Activated CD8-positive, alpha-beta memory T cell treated with anti-CD3 and anti-CD28 coated beads for 36 hours (primary cell): Measurements from ENCODE around the gene SNX10. TPM values are rescaled to one million over a fixed set of nuclear protein-coding genes. Genes with fewer than 3 reads are reported as not detected.
"Not testable (repeated sequence)": the region's sequence is repeated elsewhere in the genome, so short reads cannot be mapped to it uniquely, and the experiment has no call there.

ENCODE experiments used
- CTCF ChIA-PET: fragments of 350-600 bp; sonication (Branson Sonifier 250); formaldehyde crosslinking; loops from one replicate; lab custom pipeline; 2021; ENCODE audit warnings: antibody characterized with exemption; lab: Charles Lee
- POLR2A ChIA-PET: fragments of 350-600 bp; sonication (Branson Sonifier 250); formaldehyde crosslinking; loops from one replicate; lab custom pipeline; 2021; ENCODE audit warnings: antibody characterized with exemption; lab: Charles Lee
- total RNA-seq, 2 experiments: library from RNA; stranded (reverse); gene quantifications; one replicate each; pipeline ENCODE4 v1.2.3, GENCODE V29; 2021

Gene SNX10, protein sequence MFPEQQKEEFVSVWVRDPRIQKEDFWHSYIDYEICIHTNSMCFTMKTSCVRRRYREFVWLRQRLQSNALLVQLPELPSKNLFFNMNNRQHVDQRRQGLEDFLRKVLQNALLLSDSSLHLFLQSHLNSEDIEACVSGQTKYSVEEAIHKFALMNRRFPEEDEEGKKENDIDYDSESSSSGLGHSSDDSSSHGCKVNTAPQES
- 10 to 100 TPM; 46.5 to 46.9 TPM for total RNA-seq

DNA sequence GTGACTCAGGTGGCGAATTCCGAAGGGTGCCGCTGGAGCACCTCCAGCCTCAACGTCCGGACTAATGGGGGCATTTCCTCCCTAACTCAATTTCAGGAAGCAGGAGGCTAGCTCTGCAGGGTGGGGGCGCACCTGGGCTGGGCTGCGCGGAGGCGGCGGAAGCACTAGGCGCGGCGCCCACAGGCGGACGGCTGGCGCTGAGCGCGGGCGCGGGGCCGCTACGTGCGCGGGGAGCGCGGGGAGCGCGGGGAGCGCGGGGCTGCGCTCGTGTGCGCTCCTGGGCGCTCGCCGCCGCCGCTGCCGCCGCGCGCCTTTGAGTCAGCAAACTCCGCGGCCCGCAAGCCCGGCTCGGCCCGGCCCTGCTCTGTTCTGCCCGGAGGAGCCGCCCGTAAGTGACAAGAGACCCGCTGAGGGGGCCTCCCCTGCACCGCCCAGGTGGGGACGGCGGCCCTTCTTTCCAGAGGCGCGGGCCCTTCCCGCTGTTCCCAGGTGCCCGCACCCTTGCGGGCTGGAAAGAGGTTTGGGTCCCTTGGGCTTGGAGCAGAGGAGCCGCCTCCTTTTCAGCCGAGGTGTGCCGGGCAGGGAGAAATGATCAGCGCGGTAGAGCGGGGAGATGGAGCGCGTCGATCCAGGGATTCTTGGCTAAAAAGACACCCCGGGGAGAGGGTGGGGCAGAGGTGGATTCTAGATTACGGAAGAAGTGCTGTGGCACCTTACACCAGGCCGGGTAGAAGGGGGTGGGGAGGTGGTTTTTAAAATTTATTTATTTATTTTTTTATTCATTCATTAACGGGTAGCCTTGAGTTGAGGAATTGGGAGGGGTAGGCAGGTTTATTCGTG lies at the start of gene SNX10:
Gene SNX10, plus strand, starts transcription at position 164 of the 840 bp plus-strand sequence. CDS start 54,581 bp downstream, outside the sequence.
- POLR2A ChIA-PET: interaction anchor here (0.6 to 3.1 kb wide), 6 partner anchors 90 to 397 kb away, joined by 3 to 22 read pairs (median 5); partner anchors contain the start of genes CBX3, HNRNPA2B1 and NFE2L3
- CTCF ChIA-PET: interaction anchor here (0.5 to 1.3 kb wide), 2 partner anchors 46 to 78 kb away, joined by 3 to 6 read pairs; no protein-coding TSS in a partner anchor

DNA sequence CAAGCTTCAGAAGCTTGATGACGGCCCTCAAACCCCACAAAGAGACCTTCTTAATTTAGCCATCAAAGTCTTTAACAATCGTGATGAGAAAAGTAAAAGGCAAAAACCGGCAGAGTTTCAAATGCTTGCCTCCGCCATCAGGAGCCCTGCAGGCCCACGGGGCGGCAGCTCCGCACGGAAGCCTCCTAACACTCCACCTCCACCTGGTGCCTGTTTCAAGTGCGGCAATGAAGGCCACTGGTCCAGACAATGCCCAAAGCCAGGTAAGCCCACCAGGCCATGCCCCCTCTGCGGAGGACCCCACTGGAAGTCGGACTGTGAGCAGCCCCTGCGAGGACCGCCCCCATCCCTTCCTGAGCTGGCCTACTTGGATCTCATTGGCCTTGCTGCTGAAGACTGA lies 46.5 kb upstream of the SNX10 start:
- ChIA-PET POLR2A (no interaction called here), CTCF (no interaction called here)

DNA sequence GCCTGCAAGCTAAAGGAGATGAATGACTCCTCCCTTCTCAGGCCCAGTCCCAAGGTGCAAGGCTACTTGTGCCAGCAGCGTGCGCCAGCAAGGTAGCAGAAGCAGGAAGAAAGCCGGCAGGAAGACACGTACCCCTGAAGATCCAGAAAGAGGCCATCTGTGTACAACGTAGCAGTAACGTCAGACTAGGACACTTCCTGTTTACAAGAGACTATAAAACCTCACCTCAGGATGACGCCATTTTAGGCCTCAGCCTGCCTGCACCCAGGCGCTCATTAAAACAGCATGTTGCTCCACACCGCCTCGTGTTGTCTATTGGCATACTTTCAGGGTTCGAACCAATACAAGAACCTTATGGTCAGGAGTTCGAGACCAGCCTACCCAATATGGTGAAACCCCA lies 41.4 kb upstream of the SNX10 start:
- CTCF ChIA-PET: no interaction called here
- POLR2A ChIA-PET: no interaction called here

DNA sequence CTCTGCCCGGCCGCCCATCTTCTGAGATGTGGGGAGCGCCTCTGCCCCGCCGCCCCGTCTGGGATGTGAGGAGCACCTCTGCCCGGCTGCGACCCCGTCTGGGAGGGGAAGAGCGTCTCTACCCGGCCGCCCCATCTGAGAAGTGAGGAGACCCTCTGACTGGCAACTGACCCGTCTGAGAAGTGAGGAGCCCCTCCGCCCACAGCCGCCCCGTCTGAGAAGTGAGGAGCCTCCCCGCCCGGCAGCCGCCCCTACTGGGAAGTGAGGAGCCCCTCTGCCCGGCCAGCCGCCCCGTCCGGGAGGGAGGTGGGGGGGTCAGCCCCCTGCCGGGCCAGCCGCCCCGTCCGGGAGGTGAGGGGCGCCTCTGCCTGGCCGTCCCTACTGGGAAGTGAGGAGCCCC lies 29.8 kb upstream of the SNX10 start:
- CTCF ChIA-PET, POLR2A ChIA-PET: not testable (repeated sequence)

DNA sequence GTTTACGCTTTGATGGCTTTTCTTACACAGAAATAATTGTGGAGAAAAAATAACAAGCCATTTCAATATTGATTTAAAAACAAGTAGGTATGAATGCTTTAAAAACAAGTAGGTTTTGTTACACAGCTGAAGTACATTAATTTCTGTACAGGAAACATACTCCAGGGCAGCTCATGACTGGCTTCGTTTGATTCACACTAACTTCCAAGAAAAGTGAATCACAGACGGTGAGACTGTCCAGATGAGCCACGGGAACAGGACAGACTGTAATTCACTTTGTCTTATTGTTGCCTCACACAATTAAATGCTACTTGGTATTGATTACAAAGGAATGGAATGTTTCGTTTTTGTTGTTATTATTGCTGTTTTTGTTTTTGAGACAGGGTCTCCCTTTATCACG lies 26.6 kb upstream of the SNX10 start:
- ChIA-PET POLR2A (no interaction called here), CTCF (interaction anchor here (0.7 kb wide), 1 partner anchor 14 kb away, joined by 3 read pairs; no protein-coding TSS in a partner anchor)

DNA sequence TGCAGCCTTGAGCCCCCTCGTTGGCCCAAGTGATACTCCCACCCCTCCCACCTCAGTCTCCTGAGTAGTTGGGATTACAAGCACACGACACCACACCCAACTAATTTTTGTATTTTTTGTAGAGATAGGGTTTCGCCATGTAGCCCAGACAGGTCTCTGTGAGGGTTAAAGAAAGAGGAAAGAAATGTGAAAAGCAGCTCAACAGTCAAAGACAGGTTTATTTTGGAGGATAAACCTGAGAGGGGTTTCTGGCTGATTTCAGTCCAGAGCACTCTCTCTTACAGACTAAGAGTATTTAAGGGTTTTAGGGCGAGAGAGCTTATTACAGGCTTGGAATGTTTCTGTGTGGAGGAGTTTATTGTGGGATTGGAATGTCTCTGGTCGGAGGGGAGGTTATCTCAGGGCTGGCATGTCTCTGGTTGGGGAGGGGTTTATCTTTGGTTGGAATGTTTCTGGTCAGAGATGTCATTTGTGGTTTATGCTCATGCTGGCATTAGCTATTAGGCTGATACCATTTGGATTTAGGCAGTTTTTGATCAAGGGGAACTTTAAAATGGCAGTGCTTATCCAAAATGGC lies 26.1 kb upstream of the SNX10 start:
- ChIA-PET CTCF (interaction anchor here (0.7 kb wide), 1 partner anchor 13 kb away, joined by 3 read pairs; no protein-coding TSS in a partner anchor), POLR2A (no interaction called here)

DNA sequence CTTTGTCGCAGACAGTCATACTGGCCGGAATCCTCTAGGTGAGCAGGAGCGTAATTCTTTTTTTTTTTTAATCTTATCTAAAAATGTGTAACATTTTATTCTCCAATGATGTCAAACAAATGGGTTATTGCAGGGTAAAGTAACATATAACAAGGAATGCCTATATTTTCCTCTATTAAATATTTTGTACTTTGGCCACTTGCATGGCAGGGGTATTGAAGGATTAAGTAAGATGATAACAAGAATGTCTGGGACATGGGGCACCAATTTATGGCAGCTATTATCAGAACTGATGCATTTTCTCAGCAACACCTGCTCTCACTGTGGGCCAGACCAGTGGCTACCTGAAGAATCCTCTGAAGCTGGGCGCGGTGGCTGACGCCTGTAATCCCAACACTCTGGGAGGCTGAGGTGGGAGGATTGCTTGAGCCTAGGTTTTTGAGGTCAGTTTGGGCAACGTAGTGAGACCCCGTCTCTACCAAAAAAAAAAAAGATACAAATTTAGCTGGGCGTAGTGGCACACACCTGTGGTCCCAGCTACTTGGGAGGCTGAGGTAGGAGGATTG lies 24.0 kb upstream of the SNX10 start:
- ChIA-PET POLR2A (interaction anchor here (1.1 kb wide), 1 partner anchor 69 kb away, joined by 3 read pairs; no protein-coding TSS in a partner anchor), CTCF (interaction anchor here (0.9 kb wide), 1 partner anchor 50 kb away, joined by 3 read pairs; no protein-coding TSS in a partner anchor)

DNA sequence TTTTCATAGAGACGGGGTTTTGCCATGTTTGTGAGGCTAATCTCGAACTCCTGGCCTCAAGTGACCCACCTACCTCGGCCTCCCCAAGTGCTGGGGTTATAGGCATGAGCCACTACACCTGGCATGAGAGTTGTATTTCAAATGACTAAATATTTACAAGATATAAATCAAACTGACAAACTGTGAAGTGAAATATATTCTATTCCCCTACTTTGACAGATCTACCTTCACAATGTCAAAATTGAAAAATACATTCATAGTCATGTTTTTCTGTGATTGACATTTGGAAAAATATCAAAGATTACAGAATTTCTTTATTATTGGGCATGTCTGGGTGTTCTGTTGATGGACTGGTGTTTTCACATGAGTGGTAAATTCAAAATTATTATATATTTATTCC lies 16.4 kb upstream of the SNX10 start:
- ChIA-PET POLR2A (no interaction called here), CTCF (no interaction called here)

DNA sequence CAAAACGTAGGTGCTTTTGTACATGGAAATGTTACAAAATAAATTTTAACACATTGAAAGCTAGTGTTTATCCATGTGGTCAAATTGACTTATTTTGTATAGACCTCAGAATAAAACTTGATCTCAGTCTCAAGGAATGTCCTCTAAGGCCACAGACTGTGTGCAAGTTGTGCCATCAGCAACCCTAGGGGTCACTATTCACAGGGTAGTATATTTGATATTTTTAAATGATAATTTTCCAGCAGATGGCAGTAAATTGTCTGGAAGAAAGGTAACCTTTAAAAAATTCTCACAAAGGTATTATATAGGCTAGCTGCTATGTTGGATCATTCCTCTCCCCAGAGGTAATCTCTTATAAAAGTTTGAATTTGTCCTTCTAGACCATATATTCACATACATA lies 12.9 kb upstream of the SNX10 start:
- ChIA-PET CTCF (interaction anchor here (0.6 kb wide), 1 partner anchor 14 kb away, joined by 3 read pairs; no protein-coding TSS in a partner anchor), POLR2A (no interaction called here)

DNA sequence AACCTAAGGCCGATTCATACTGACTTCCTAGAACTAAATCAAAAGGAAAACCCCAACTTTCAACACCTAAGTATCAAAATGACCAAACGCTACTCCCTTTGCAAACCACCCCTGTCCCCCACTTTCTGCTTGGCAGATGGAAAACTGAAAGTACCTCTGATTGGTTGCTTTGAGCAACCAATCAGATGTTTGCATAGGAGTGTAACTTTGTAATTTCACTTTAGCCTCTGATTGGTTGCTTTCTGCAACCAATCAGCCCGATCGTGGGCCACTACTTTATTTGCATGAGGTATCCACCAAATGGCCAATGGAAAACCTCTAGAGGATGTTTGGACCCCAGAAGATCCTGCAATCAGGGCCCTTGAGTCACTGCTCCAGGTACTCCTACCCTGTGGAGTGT lies 12.3 kb upstream of the SNX10 start:
- ChIA-PET POLR2A (no interaction called here), CTCF (no interaction called here)

DNA sequence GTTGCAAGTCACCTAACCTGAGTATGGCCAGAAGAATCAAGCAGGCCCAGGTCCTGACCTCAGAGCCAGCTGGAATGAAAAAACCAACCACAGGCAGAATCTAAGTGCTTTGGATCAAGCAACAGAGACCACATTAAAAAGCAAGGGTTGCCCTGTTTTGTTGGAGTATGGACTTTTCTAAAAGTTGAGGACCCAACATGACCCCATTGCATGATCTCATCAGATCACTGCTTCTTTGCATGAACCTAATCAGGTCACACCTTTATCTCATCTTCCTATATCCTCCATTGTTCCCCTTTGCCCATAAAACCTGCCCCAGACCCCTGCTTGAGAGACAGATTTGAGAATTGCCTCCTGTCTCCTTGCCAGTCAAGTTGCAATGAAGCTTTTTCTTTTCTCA lies 11.6 kb upstream of the SNX10 start:
- CTCF ChIA-PET: no interaction called here
- POLR2A ChIA-PET: no interaction called here

DNA sequence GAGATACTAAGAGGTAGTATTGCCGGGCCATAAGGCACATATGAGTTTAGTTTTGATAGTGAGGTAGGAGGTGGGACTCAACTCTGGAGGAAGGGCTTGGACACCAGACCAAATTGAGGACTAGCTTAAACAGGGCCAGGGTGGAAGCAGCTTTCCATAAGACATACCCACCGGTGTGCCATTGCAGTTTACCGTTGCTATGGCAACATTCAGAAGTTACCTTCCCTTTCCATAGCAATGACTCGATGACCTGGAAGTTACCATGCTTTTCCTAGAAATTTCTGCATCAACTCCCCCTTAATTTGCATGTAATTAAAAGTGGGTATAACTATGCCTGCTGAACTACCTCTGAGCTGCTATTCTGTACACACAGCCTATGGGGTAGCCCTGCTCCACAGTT lies 10.9 kb upstream of the SNX10 start:
- POLR2A ChIA-PET: no interaction called here

DNA sequence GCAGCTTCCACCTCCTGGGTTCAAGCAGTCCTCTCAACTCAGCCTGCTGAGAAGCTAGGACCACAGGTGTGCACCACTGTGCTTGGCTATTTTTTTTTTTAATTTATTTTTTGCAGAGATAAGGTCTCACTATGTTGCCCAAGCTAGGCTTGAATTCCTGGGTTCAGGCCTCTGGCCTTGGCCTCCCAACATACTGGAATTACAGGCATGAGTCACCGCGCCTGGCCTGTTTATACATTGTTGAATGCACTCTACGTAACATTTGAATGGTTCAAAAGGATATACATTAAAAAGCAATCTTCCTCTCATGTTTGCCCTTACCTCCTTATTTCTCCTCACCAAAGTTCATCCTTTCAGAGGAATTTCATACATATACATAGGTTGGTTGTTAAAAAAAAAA lies 7.2 kb upstream of the SNX10 start:
- POLR2A ChIA-PET: interaction anchor here (0.7 to 0.8 kb wide), 2 partner anchors 77 to 80 kb away, joined by 3 to 5 read pairs; no protein-coding TSS in a partner anchor
- CTCF ChIA-PET: interaction anchor here (0.9 to 1.3 kb wide), 5 partner anchors 50 to 206 kb away, joined by 3 to 5 read pairs (median 3); no protein-coding TSS in a partner anchor

More for the DNA sequence above, 10.9 kb upstream of the SNX10 start:
- CTCF ChIA-PET: no interaction called here

DNA sequence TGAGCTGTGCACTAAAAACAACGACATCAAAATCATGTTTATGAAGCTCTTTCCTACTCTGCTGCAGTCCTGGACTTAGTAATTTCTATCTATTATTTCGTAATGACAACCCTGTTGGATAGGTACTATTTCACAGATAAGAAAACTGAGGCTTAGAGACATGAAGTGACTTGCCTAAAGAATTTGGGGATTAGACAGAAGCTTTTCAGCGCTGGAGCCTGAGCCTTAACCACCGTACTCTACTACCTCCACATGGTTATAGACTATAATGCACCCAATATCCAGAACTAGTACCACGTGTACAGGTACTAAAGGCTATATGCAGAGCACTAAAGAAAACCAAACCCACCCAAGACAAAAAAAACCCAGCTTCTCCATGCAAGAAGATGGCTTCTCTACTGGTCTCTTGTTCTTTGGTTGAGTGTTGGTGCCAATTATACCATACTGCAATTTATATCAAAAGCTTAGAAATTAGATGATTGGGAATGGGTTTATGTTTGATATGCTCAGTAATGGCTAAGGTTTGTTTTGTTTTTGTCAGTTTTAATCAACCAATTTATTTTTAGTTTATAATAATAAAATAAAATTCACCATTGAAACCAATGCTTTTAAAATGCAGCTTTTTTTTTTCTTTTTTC lies 6.5 kb upstream of the SNX10 start:
- CTCF ChIA-PET: interaction anchor here (0.9 to 1.3 kb wide), 5 partner anchors 51 to 207 kb away, joined by 3 to 5 read pairs (median 3); no protein-coding TSS in a partner anchor
- POLR2A ChIA-PET: interaction anchor here (0.7 to 0.8 kb wide), 2 partner anchors 77 to 81 kb away, joined by 3 to 5 read pairs; no protein-coding TSS in a partner anchor

DNA sequence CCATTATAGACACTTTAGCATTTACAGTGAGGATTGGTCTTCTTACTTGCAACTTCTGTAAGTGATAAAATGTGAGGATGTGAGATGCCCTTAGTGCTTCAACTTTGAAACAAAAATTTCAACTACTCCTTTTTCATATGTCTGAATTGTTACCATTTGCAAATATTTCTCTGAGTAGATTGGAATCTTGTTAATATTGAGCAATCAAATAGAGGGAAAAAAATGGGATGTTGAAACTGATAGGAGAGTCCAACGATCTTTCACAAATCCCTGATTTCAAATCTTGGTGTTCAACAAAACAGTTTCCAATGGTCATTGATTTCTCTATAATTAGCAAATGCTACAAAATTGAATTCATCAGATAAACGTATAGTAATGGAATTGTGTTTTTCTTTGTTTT lies 5.5 kb upstream of the SNX10 start:
- POLR2A ChIA-PET: no interaction called here
- CTCF ChIA-PET: no interaction called here

DNA sequence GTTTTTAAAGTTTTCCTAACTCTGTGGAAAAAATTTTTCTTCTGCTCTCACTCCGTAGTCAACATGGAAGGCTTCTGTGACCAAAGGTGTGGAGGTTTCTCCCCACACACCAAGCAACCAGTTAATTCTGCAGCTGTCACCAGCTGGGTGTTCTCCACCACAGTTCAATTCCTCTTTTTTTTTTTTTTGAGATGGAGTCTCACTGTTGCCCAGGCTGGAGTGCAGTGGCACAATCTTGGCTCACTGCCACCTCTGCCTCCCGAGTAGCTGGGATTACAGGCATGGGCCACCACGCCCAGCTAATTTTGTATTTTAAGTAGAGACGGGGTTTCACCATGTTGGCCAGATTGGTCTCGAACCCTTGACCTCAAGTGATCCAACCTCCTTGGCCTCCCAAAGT lies 3.5 kb upstream of the SNX10 start:
- CTCF ChIA-PET, POLR2A ChIA-PET: not testable (repeated sequence)

DNA sequence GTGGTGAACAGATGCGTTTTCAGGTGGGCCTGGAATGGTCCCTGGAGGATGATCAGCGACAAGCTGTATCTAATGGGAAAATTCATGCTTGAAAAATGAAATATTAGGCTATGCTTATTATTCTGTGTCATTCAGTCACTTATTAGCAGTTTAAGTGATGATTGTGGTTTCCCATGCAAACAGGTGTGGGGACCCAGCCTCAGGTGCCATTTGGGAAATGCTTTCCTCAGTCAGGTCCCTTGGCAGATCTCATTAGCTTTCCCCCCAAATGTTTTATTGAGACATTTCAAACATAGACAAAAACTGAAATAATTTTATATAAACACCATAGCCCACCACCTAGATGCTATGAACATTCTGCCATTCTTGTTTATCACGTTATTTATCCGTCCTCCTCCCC lies 411 bp upstream of the SNX10 start:
- CTCF ChIA-PET: interaction anchor here (0.5 to 1.3 kb wide), 3 partner anchors 19 to 78 kb away, joined by 3 to 6 read pairs (median 5); no protein-coding TSS in a partner anchor

More for the DNA sequence above, 411 bp upstream of the SNX10 start:
- POLR2A ChIA-PET: interaction anchor here (0.6 to 1.7 kb wide), 4 partner anchors 90 to 396 kb away, joined by 3 to 5 read pairs (median 4); partner anchors contain the start of genes CBX3 and NFE2L3
